ENCODE results near the gene KRTAP20-2.

The KRTAP20-2 gene

DNA sequence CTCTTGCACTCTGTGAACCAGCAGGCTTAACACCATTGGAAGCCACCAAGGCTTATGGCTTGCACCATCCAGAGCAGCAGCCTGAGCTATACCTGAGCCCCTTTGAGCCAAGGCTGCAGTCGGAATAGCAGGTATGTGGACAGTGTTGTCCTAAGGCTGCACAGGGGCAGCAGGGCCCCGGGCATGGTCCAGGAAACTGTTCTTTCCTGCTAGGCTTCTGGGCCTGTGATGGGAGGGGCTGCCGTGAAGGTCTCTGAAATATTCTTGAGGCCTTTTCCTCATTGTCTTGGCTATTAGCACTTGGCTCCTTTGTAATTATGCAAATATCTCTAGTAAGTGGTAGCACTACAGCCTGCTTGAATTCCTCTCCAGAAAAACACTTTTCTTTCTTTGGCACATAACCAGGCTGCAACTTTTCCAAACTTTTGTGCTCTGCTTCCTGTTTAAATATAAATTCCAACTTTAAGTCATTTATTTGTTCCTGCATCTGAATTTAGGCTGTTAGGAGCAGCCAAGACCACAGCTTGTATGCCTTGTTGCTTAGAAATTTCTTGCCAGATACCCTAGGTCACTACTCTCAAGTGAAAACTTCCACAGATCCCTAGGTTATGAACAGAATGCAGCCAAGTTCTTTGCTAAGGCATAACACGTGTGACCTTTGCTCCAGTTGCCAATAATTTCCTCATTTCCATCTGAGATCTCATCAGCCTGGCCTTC is 9.4 kb upstream of the KRTAP20-2 start:
- DNase-seq (ENCODE audit: low read depth) = no peak
- TF ChIP-seq, protein P1, sequence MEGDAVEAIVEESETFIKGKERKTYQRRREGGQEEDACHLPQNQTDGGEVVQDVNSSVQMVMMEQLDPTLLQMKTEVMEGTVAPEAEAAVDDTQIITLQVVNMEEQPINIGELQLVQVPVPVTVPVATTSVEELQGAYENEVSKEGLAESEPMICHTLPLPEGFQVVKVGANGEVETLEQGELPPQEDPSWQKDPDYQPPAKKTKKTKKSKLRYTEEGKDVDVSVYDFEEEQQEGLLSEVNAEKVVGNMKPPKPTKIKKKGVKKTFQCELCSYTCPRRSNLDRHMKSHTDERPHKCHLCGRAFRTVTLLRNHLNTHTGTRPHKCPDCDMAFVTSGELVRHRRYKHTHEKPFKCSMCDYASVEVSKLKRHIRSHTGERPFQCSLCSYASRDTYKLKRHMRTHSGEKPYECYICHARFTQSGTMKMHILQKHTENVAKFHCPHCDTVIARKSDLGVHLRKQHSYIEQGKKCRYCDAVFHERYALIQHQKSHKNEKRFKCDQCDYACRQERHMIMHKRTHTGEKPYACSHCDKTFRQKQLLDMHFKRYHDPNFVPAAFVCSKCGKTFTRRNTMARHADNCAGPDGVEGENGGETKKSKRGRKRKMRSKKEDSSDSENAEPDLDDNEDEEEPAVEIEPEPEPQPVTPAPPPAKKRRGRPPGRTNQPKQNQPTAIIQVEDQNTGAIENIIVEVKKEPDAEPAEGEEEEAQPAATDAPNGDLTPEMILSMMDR (conservative IDR thresholded peaks at IDR 0.05; ENCODE audit: control insufficient read depth, insufficient read depth, low read depth, low read length) = no peak
- H3K4me3 ChIP-seq (ENCODE audit: control insufficient read depth, low read depth, low read length) = no peak overlapping the region

DNA sequence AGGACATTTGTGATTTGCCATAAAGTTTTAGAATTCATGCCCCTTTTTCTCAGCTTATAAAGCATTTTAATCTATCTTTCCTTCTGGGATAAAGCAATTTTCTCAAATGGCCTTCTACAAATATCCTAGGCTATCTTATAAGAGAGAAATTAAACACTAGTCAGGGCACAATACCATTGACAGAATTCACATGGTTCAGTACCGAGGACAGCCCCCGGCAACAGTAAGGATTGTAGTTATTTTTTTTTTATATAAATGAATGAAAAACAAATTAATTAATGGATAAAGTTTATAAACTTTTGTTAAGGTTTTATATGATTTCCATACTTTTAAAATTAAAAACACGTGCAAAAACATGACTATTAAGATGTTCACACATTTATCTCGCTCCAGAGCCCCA is 6.9 kb upstream of the KRTAP20-2 start:
- TF ChIP-seq, protein P1 (conservative IDR thresholded peaks at IDR 0.05; ENCODE audit: control insufficient read depth, insufficient read depth, low read depth, low read length) = no peak
- no peak for DNase-seq (ENCODE audit: low read depth)
- no peak overlapping the region for H3K4me3 ChIP-seq (ENCODE audit: control insufficient read depth, low read depth, low read length)

DNA sequence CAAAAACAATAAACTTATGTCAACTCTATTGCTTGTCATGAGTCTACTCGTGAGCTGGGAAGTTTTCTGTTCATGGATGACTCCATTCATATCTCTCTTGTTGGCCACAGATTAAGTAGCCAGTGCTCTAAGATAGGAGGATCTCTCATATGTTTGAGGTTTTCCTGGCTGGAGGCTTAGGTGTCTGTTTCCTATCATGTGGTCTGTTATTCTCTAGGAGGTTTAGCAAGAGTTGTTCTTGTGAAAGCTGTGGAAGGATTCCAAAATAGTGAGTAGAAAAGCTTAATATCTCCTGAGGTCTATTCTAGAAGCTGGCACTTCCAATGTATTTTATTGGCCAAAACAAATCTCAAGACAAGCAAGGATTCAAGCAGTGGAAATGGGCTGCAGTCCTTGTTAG is 5.8 kb upstream of the KRTAP20-2 start:
- TF ChIP-seq, protein P1 (conservative IDR thresholded peaks at IDR 0.05; ENCODE audit: control insufficient read depth, insufficient read depth, low read depth, low read length) = no peak
- no peak for DNase-seq (ENCODE audit: low read depth)
- no peak overlapping the region for H3K4me3 ChIP-seq (ENCODE audit: control insufficient read depth, low read depth, low read length)

DNA sequence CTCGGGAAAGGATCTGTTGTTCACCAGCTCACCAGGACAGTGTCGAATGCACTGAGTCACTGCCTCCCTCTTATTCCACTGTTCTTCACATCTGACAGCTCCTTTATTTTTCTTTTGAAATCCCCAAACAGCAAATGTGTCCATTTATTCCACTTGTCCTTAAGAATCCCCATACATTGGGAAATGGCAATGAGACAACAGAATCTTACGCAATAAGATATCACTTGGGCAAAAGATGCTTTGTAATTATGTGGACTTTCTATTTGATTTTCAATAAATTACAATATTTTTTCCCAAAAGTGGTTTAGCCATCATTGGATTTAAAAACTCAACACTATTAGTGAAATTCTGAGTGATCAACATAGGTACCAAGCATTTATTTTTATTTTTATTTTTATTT is 3.7 kb downstream of the KRTAP20-2 start:
- no peak overlapping the region for H3K4me3 ChIP-seq (ENCODE audit: control insufficient read depth, low read depth, low read length)
- TF ChIP-seq, protein P1 (conservative IDR thresholded peaks at IDR 0.05; ENCODE audit: control insufficient read depth, insufficient read depth, low read depth, low read length) = no peak
- no peak for DNase-seq (ENCODE audit: low read depth)

DNA sequence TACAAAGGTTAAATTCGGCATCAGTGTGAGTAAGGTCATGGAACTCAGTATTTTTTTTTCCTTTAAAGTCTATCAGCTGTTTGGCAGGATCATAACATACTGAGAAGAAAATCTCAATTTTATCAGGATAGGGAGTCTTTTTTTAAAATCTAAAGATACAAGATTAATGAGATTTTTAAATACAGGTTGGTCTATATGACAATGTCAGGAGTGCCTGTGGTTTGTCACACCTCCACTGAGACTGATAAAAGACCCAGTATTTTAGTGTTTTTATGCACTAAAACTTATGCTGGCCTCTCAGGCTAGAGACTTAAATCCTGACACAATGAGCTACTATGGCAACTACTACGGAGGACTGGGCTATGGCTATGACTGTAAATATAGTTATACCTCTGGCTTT is 7.6 kb downstream of the KRTAP20-2 start, which contains the start of gene KRTAP20-3:
KRTAP20-3 (plus strand) TSS at position 301 of the 400 bp plus-strand sequence.
- TF ChIP-seq, protein P1 (conservative IDR thresholded peaks at IDR 0.05; ENCODE audit: control insufficient read depth, insufficient read depth, low read depth, low read length) = no peak
- no peak within 1 kb of the TSS for H3K4me3 ChIP-seq (ENCODE audit: control insufficient read depth, low read depth, low read length)
- DNase-seq (ENCODE audit: low read depth) = no peak

DNA sequence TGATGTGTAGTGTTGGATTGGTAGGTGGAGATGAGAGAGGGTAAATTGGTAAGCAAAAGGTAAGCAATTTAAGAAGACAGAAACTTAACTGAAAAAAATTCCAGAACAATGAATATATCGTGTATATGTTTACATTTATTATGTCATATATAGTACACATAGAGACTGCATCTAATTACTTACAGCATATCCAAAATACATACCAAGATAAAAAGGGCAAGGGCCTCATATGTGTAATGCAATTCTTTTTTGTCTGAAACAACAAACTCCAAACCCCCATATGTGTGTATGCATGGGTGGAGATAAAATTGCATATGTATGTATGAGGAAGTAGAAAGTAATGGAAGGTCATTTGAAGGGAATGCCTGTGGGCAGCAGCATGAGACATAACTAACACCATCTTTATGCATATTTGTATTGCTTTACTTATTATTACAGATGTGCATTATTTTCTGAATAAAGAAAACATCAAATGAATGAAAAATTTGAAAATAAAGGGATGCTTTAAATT is 12.0 kb downstream of the KRTAP20-2 start:
- TF ChIP-seq, protein P1 (conservative IDR thresholded peaks at IDR 0.05; ENCODE audit: control insufficient read depth, insufficient read depth, low read depth, low read length) = no peak
- no peak for DNase-seq (ENCODE audit: low read depth)

More for the DNA sequence above, 12.0 kb downstream of the KRTAP20-2 start:
- no peak overlapping the region for H3K4me3 ChIP-seq (ENCODE audit: control insufficient read depth, low read depth, low read length)

Measured in fibroblast of mammary gland (primary cell).